Measurements from ENCODE around the gene R3HDM4.

The R3HDM4 gene

GRCh38 chr19:941292-942132 is 28.5 kb upstream of the R3HDM4 start:
- peaks cover 18 to 23% of the 10 kb centered on the region in 2 donors for H3K4me1 Mint-ChIP-seq (ENCODE audit: low read depth in 2 of 2)
- peak overlapping the region; percentile 17 to 82 for H3K27ac Mint-ChIP-seq
- peaks cover 0 to 2% of the 10 kb centered on the region in 2 donors for H3K9me3 Mint-ChIP-seq
- DNase-seq (no peak), ATAC-seq (replicated peaks) (peak; percentile 2)
- H3K27me3 Mint-ChIP-seq = no peaks in the 10 kb centered on the region
- H3K4me3 Mint-ChIP-seq = peak overlapping the region; percentile 71 to 72
- H3K36me3 Mint-ChIP-seq (ENCODE audit: insufficient read depth) = peaks cover 11% of the 10 kb centered on the region

- H3K9me3 Mint-ChIP-seq = peaks cover 0 to 2% of the 10 kb centered on the region in 2 donors
- peaks cover 18 to 23% of the 10 kb centered on the region in 2 donors for H3K4me1 Mint-ChIP-seq (ENCODE audit: low read depth in 2 of 2)
- H3K4me3 Mint-ChIP-seq = peak overlapping the region; percentile 78 to 82
- peak; percentile 70 to 72 (median 70) for DNase-seq
- peak; percentile 80 for ATAC-seq (replicated peaks)
- H3K36me3 Mint-ChIP-seq (ENCODE audit: insufficient read depth) = peaks cover 11% of the 10 kb centered on the region
- no peaks in the 10 kb centered on the region for H3K27me3 Mint-ChIP-seq
- peak overlapping the region; percentile 81 to 82 for H3K27ac Mint-ChIP-seq
Measured at GRCh38 chr19:940591-941291, 27.7 kb upstream of the R3HDM4 start.

DNA sequence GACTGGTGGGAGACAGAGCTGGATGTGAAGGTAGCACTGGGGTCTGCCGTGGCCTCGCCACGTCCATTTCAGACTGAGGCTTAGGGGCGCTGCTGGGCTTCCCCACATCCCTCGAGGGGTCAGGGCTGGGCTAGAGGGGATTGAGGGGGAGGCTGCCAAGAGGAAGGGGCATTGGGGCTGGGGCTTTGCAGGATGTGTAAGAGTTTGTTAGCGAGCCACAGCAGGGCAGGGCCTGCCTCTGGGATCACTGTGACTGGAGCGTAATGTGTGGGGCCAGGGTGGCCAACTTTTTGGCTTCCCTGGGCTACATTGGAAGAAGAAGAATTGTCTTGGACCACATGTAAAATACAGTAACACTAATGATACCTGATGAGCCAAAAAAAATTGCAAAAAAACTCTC is 26.9 kb upstream of the R3HDM4 start:
- Mint-ChIP-seq H3K4me3 (peak overlapping the region; percentile 78 to 82), H3K27me3 (no peaks in the 10 kb centered on the region), H3K36me3 (ENCODE audit: insufficient read depth) (peaks cover 11% of the 10 kb centered on the region), H3K4me1 (ENCODE audit: low read depth in 2 of 2) (peaks cover 18 to 21% of the 10 kb centered on the region in 2 donors), H3K9me3 (peaks cover 0 to 2% of the 10 kb centered on the region in 2 donors), H3K27ac (peak overlapping the region; percentile 22 to 81)
- ATAC-seq (replicated peaks) (no peak), DNase-seq (no peak)

DNA sequence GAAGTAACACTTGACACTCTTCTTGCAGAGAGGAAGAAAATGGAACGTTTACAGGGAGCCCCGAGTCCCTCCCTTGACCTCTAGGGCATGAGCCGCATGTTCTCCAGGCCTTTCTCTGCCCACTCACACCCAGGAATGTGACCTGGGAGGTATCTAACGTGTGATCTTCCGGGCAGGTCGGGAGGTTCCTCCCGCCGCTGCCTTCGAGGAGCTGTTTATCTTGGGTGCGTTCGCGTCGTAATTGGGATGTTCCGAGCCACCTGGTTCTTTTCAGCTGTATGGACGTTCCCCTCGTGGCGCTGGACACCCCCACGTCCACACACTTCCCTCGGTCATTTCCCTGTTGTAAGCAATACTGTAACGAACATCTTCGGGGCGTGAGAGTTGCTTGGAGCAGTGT is 26.4 kb upstream of the R3HDM4 start:
- no peak for ATAC-seq (replicated peaks)
- Mint-ChIP-seq H3K9me3 (peaks cover 0 to 2% of the 10 kb centered on the region in 2 donors), H3K27me3 (no peaks in the 10 kb centered on the region), H3K4me3 (peak overlapping the region in 1 of 2 donors; percentile 78), H3K36me3 (ENCODE audit: insufficient read depth) (peaks cover 11% of the 10 kb centered on the region), H3K4me1 (ENCODE audit: low read depth in 2 of 2) (peaks cover 18 to 19% of the 10 kb centered on the region in 2 donors), H3K27ac (no peak overlapping the region)
- DNase-seq = no peak

- Mint-ChIP-seq H3K36me3 (ENCODE audit: insufficient read depth) (peaks cover 8% of the 10 kb centered on the region), H3K4me3 (no peak overlapping the region), H3K4me1 (ENCODE audit: low read depth in 2 of 2) (peaks cover 18 to 19% of the 10 kb centered on the region in 2 donors), H3K27ac (no peak overlapping the region), H3K27me3 (no peaks in the 10 kb centered on the region), H3K9me3 (peaks cover 0 to 2% of the 10 kb centered on the region in 2 donors)
- no peak for ATAC-seq (replicated peaks)
- DNase-seq = no peak
Measured at GRCh38 chr19:938233-938923, 25.4 kb upstream of the R3HDM4 start.

DNA sequence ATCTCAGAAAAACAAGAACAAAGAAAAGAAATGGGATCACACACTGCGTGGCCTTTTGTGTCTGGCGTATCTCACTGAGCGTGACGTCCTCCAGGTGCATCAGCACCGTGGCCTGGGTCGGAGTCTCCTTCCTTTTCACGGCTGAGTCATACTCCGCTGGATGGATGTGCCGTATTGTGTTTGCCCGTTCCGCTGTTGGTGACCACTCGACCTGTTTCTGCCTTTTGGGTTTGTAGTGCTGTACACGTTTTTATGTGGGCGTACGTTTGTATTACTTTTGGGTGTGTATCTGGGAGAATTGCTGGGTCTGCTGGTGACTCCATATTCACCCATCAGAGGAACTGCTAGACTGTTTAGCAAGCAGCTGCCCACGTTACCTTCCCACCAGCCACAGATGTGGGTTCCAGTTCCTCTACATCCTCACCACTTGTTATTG is 24.3 kb upstream of the R3HDM4 start:
- no peak for DNase-seq
- Mint-ChIP-seq H3K36me3 (ENCODE audit: insufficient read depth) (peaks cover 11% of the 10 kb centered on the region), H3K4me1 (ENCODE audit: low read depth in 2 of 2) (peaks cover 21 to 24% of the 10 kb centered on the region in 2 donors), H3K27me3 (no peaks in the 10 kb centered on the region), H3K9me3 (peaks cover 0 to 2% of the 10 kb centered on the region in 2 donors), H3K4me3 (no peak overlapping the region), H3K27ac (no peak overlapping the region)
- ATAC-seq (replicated peaks) = peak; percentile 14

DNA sequence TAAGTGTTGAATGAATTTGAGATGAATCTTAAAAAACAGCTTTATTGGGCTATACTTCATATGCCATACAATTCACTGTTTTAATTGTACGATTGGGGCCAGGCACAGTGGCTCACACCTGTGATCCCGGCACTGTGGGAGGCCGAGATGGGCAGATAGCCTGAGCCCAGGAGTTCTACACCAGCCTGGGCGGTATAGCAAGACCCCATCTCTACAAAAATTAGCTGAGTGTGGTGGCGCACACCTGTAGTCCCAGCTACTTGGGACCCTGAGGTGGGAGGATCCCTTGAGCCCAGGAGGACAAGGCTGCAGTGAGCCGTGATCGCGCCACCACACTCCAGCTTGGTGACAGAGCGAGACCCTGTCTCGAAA is 23.1 kb upstream of the R3HDM4 start:
- Mint-ChIP-seq H3K4me1 (ENCODE audit: low read depth in 2 of 2) (peaks cover 19 to 22% of the 10 kb centered on the region in 2 donors), H3K27me3 (no peaks in the 10 kb centered on the region), H3K36me3 (ENCODE audit: insufficient read depth) (peaks cover 13% of the 10 kb centered on the region), H3K9me3 (peaks cover 0 to 2% of the 10 kb centered on the region in 2 donors), H3K4me3 (no peak overlapping the region), H3K27ac (peak overlapping the region in 1 of 2 donors; percentile 46)
- ATAC-seq (replicated peaks) = no peak
- no peak for DNase-seq

DNA sequence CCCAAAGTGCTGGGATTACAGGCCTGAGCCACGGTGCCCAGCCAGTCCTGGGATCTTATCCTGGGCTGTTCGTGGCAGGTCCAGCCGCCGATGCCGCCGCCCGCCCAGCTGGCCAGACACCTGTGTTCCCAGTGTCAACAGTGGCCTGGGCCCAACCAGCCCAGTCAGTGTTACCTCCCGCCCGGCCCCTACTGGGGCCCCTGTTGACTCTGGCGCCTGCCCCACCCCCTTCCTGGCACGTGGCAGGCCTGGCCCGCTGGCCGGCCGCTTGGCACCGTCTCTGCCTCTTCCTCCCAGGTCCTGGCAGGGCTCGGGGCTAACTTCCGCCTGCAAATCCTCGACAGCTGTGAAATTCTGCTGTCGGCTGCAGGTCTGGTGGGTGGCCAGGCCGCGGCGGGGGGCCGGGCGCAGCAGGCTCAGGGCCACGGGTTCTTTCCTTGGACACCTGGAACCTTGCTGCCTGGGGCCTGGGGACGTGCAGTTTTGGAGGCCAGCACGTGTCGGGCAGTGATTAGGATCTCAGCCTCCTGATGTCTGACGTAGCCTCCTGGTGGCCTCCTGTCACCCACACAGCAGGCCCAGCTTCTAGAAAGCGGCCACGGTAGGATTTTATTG is 22.0 kb upstream of the R3HDM4 start:
- ATAC-seq (replicated peaks) (no peak), DNase-seq (no peak)
- H3K9me3 Mint-ChIP-seq = peaks cover 0 to 2% of the 10 kb centered on the region in 2 donors
- H3K4me1 Mint-ChIP-seq (ENCODE audit: low read depth in 2 of 2) = peaks cover 14 to 17% of the 10 kb centered on the region in 2 donors
- H3K27me3 Mint-ChIP-seq = no peaks in the 10 kb centered on the region
- peak overlapping the region in 1 of 2 donors; percentile 46 for H3K27ac Mint-ChIP-seq
- peaks cover 11% of the 10 kb centered on the region for H3K36me3 Mint-ChIP-seq (ENCODE audit: insufficient read depth)
- H3K4me3 Mint-ChIP-seq = no peak overlapping the region

GRCh38 chr19:934197-934840 is 21.3 kb upstream of the R3HDM4 start:
- H3K4me1 Mint-ChIP-seq (ENCODE audit: low read depth in 2 of 2) = peaks cover 10 to 13% of the 10 kb centered on the region in 2 donors
- H3K9me3 Mint-ChIP-seq = peaks cover 0 to 2% of the 10 kb centered on the region in 2 donors
- ATAC-seq (replicated peaks) (no peak), DNase-seq (no peak)
- no peaks in the 10 kb centered on the region for H3K27me3 Mint-ChIP-seq
- H3K4me3 Mint-ChIP-seq = no peak overlapping the region
- H3K36me3 Mint-ChIP-seq (ENCODE audit: insufficient read depth) = peaks cover 11% of the 10 kb centered on the region
- no peak overlapping the region for H3K27ac Mint-ChIP-seq

DNA sequence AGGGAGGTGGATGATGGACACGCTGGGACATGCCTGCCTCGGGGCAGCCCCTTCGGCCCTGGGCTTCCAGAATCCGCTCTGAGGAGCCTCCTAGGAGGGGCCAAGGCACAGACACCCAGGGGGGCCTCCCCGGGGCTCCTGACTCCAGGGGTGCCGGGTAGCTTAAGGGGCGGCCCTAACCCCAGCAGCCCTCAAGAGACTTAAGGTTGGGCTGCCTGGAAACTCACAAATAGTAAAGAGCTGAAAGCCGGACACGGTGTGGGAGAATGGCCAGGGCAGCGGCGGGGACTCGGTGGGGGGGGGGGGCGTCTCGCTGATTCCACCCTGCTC is 20.5 kb upstream of the R3HDM4 start:
- no peak for DNase-seq
- peaks cover 10 to 13% of the 10 kb centered on the region in 2 donors for H3K4me1 Mint-ChIP-seq (ENCODE audit: low read depth in 2 of 2)
- no peak overlapping the region for H3K27ac Mint-ChIP-seq

DNA sequence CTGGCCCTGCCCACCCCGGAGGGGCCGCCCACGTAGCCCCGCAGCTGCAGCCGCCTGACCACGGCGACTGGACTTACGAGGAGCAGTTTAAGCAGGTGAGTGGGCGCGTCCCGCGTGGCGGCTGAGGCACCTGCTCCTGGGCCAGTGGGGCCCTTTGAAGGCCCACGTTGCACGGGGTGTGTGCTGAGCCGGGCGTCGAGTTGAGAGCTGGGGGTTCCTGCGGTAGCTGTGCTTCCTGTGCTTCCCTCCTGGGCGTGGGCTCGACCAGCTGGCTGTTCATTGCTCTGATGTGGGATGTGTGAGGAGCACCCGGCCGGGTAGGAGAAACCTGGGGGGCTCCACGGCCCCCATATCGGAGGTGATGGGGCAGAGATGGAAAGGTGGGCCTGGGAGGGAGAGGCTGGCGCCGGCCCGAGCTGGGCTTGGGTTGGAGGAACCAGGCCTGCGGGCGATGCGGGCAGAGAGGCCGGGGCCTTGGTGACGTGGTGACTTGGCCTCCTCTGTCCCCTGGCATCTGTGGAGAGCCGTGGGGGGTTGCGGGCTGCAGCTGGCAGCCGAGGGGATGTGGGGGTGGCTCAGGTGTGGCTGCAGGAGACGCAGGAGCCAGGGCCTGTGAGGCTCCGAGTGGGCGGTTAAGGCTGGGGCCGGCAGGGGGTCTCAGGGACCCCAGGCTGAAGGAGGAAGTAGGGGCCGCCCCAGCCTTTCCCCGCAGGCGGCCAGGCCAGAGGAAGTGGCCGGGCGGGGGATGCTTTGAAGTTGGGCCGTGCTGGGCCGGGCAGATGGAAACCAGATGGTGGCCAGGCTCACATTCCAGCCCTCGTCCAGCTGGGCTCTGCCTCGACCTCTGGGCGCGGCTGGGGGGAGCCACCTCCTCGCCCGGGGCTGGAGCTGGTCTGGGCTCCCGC is 19.9 kb upstream of the R3HDM4 start:
- no peaks in the 10 kb centered on the region for H3K27me3 Mint-ChIP-seq
- H3K27ac Mint-ChIP-seq = peak overlapping the region in 1 of 2 donors; percentile 64
- peaks cover 11% of the 10 kb centered on the region for H3K36me3 Mint-ChIP-seq (ENCODE audit: insufficient read depth)
- peaks cover 10 to 13% of the 10 kb centered on the region in 2 donors for H3K4me1 Mint-ChIP-seq (ENCODE audit: low read depth in 2 of 2)
- H3K9me3 Mint-ChIP-seq = peaks cover 0 to 2% of the 10 kb centered on the region in 2 donors
- ATAC-seq (replicated peaks) = peak; percentile 83
- H3K4me3 Mint-ChIP-seq = peak overlapping the region; percentile 67 to 81
- no peak for DNase-seq

More for the DNA sequence above, 20.5 kb upstream of the R3HDM4 start:
- H3K9me3 Mint-ChIP-seq = peaks cover 0 to 2% of the 10 kb centered on the region in 2 donors
- peaks cover 11% of the 10 kb centered on the region for H3K36me3 Mint-ChIP-seq (ENCODE audit: insufficient read depth)
- no peaks in the 10 kb centered on the region for H3K27me3 Mint-ChIP-seq
- H3K4me3 Mint-ChIP-seq = no peak overlapping the region
- ATAC-seq (replicated peaks) = no peak
